BLaER1 (cell line): ENCODE results near the gene E2F6.

ENCODE experiments used
- H3K27ac ChIP-seq: shearing (Covaris generic); formaldehyde crosslinking; 2 replicates; pipeline ENCODE4 v1.8.1; 2022
- H3K27me3 ChIP-seq: shearing (Covaris generic); formaldehyde crosslinking; 2 replicates; pipeline ENCODE4 v1.8.1; 2022
- H3K36me3 ChIP-seq: shearing (Covaris generic); formaldehyde crosslinking; 2 replicates; pipeline ENCODE4 v1.8.1; 2022
- H3K4me1 ChIP-seq: shearing (Covaris generic); formaldehyde crosslinking; 2 replicates; pipeline ENCODE4 v1.8.1; 2022
- H3K4me2 ChIP-seq: shearing (Covaris generic); formaldehyde crosslinking; 2 replicates; pipeline ENCODE4 v1.8.1; 2022
- H3K4me3 ChIP-seq: shearing (Covaris generic); formaldehyde crosslinking; 2 replicates; pipeline ENCODE4 v1.8.1; 2022
- H3K9ac ChIP-seq: shearing (Covaris generic); formaldehyde crosslinking; 2 replicates; pipeline ENCODE4 v1.8.1; 2022
- H3K9me3 ChIP-seq: shearing (Covaris generic); formaldehyde crosslinking; 2 replicates; pipeline ENCODE4 v1.8.1; 2022
- H4K20me1 ChIP-seq: shearing (Covaris generic); formaldehyde crosslinking; 2 replicates; pipeline ENCODE4 v1.8.1; 2022
- Cebpa-rat ChIP-seq: shearing (Covaris generic); IDR thresholded peaks from 2 replicates; pipeline ENCODE4 v1.8.1; 2022

The E2F6 gene

DNA sequence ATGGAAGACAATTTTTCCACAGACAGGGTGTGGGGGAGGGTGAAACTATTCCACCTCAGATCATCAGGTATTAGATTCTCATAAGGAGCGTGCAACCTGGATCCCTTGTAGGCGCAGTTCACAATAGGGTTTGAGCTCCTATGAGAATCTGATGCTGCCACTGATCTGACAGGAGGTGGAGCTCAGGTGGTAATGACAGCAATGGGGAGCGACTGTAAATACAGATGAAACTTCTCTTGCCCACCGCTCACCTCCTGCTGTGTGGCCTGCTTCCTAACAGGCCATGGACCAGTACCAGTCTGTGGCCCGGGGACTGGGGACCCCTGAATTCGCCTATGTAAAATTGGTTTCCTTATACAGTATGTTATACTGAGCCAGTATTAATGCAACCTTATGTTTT, 27.3 kb upstream of the E2F6 start:
- peaks cover 6% of the 10 kb centered on the region; the same call in 1 of the 2 replicates for H3K9me3 ChIP-seq
- no peaks in the 10 kb centered on the region for H3K36me3 ChIP-seq
- no peaks in the 10 kb centered on the region for H3K4me1 ChIP-seq
- no peak for TF ChIP-seq Cebpa-rat
- no peak overlapping the region for H3K27ac ChIP-seq
- no peak overlapping the region for H3K4me2 ChIP-seq
- H3K27me3 ChIP-seq, result no peaks in the 10 kb centered on the region
- no peak overlapping the region for H3K4me3 ChIP-seq
- no peaks in the 10 kb centered on the region for H4K20me1 ChIP-seq
- H3K9ac ChIP-seq, result no peak overlapping the region

DNA sequence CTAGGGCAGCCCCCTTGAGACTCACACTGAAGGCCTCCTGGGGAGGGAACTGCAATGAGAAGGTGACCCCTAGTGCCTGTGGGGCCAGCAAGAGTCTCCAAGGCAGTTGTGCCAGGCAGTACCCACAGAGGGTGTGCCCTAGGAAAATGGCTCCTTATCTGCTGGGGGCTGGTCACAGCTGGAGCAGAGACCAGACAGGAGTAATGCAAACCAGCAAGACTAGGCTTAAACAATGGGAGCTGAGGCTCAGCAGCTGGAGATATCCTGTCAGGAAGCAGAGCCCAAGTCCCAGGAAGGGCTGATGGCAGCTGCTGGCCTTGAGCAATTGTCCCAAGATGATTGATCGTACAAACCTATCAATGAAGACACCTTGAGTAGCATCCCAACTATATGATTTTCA, 26.8 kb upstream of the E2F6 start:
- H4K20me1 ChIP-seq, result no peaks in the 10 kb centered on the region
- peaks cover 6% of the 10 kb centered on the region; the same call in 1 of the 2 replicates for H3K9me3 ChIP-seq
- H3K36me3 ChIP-seq, result no peaks in the 10 kb centered on the region
- no peaks in the 10 kb centered on the region for H3K4me1 ChIP-seq
- no peaks in the 10 kb centered on the region for H3K27me3 ChIP-seq
- no peak overlapping the region for H3K4me3 ChIP-seq
- no peak overlapping the region for H3K27ac ChIP-seq
- no peak overlapping the region for H3K9ac ChIP-seq
- no peak overlapping the region for H3K4me2 ChIP-seq
- no peak for TF ChIP-seq Cebpa-rat

DNA sequence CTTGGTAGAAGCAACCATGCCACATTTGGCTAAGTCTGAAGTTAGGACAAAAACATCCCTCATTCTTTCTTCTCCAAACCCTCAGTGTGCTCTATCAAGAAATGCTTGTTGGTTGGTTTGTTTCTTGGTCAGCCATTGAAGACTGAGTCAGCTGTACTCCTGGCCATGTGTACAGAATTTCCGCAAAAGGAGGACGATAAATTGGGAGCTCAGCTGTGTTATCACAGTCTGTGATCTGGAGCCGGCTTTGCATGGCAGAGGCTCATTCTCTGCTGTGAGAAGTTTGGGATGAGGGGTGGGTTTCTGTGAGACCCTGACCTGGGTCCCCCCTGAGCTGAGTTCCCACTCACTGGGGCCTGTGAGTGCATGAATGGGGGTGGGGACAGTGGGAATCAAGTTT, 26.3 kb upstream of the E2F6 start:
- H3K36me3 ChIP-seq, result no peaks in the 10 kb centered on the region
- no peak overlapping the region for H3K27ac ChIP-seq
- H3K9ac ChIP-seq, result no peak overlapping the region
- no peak overlapping the region for H3K4me2 ChIP-seq
- no peak overlapping the region for H3K4me3 ChIP-seq
- H3K9me3 ChIP-seq, result peaks cover 6% of the 10 kb centered on the region; the same call in 1 of the 2 replicates
- H3K4me1 ChIP-seq, result no peaks in the 10 kb centered on the region
- H3K27me3 ChIP-seq, result no peaks in the 10 kb centered on the region
- H4K20me1 ChIP-seq, result no peaks in the 10 kb centered on the region
- no peak for TF ChIP-seq Cebpa-rat

DNA sequence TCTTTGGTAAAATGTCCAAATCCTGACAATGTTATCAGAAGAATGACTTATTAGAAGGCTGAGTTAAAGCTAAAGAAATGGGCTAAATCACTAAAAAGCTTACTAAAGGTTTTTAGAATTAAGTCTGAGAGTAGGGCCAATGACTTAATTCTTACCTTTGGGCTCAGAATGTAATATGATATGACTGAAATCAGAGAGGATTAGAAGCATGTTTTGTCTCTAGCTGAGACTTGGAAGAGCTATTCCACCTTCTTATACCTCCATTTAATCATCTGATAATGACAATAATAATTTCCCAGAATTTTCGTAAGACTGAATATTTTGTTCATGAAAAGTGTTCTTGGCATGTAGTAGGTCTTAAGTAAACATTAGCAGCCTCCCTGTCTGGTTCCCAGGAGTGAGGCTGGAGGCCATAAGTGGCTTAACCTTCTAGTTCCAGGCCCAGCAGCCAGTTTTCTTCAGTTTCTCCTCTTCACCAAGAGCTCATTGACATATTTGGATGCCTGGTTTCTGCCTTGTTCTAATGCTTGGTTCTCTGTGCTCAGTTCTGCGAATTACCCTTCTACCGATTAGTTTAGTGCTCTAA, 25.5 kb upstream of the E2F6 start:
- Histone ChIP-seq H4K20me1 (no peaks in the 10 kb centered on the region), H3K9me3 (peaks cover 6% of the 10 kb centered on the region; the same call in 1 of the 2 replicates), H3K4me3 (no peak overlapping the region), H3K27ac (no peak overlapping the region), H3K4me1 (no peaks in the 10 kb centered on the region), H3K9ac (no peak overlapping the region), H3K4me2 (no peak overlapping the region), H3K27me3 (no peaks in the 10 kb centered on the region), H3K36me3 (no peaks in the 10 kb centered on the region)
- no peak for TF ChIP-seq Cebpa-rat

DNA sequence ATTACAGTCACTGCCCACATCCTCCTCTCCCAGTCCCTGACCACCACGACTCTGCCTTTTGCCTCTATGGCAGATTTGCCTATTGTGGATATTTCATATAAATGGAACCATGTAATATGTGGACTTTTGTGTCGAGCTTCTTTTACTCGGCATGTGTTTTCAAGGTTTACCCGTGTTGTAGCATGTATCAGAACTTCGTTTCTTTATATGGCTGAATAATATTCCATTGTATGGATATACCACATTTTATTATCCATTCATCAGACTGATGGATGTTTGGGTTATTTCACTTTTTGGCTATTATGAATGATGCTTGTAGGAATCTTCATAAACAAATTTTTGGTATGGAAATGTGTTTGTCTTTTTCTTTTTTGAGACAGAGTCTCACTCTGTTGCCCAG, 24.2 kb upstream of the E2F6 start:
- no peaks in the 10 kb centered on the region for H3K4me1 ChIP-seq
- no peaks in the 10 kb centered on the region for H4K20me1 ChIP-seq
- H3K27ac ChIP-seq, result no peak overlapping the region
- H3K27me3 ChIP-seq, result no peaks in the 10 kb centered on the region
- peaks cover 6% of the 10 kb centered on the region; the same call in 1 of the 2 replicates for H3K9me3 ChIP-seq
- H3K4me2 ChIP-seq, result no peak overlapping the region
- no peak for TF ChIP-seq Cebpa-rat
- no peak overlapping the region for H3K4me3 ChIP-seq
- H3K9ac ChIP-seq, result no peak overlapping the region
- no peaks in the 10 kb centered on the region for H3K36me3 ChIP-seq

DNA sequence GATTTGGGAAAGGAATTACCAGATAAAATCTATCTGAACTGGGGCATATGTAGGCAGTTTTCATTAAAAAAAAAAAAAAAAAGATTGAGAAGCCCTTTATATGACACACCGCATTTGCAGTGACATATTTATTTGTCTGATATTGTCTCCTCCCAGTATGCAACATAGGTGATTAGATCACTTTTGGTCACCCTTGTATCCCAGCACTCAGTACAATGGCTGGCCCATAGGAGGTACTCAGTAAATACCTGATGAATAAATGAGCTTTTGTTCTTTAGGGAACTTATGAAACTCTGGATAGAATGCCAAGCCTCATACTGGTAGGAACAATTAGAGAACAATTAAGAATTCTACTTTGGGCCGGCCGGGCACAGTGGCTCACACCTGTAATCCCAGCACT, 22.8 kb upstream of the E2F6 start:
- Histone ChIP-seq H3K27me3 (no peaks in the 10 kb centered on the region), H3K4me3 (no peak overlapping the region), H3K4me1 (no peaks in the 10 kb centered on the region), H3K9me3 (peaks cover 6% of the 10 kb centered on the region; the same call in 1 of the 2 replicates), H3K36me3 (no peaks in the 10 kb centered on the region), H3K27ac (no peak overlapping the region), H4K20me1 (no peaks in the 10 kb centered on the region), H3K4me2 (no peak overlapping the region), H3K9ac (no peak overlapping the region)
- no peak for TF ChIP-seq Cebpa-rat

DNA sequence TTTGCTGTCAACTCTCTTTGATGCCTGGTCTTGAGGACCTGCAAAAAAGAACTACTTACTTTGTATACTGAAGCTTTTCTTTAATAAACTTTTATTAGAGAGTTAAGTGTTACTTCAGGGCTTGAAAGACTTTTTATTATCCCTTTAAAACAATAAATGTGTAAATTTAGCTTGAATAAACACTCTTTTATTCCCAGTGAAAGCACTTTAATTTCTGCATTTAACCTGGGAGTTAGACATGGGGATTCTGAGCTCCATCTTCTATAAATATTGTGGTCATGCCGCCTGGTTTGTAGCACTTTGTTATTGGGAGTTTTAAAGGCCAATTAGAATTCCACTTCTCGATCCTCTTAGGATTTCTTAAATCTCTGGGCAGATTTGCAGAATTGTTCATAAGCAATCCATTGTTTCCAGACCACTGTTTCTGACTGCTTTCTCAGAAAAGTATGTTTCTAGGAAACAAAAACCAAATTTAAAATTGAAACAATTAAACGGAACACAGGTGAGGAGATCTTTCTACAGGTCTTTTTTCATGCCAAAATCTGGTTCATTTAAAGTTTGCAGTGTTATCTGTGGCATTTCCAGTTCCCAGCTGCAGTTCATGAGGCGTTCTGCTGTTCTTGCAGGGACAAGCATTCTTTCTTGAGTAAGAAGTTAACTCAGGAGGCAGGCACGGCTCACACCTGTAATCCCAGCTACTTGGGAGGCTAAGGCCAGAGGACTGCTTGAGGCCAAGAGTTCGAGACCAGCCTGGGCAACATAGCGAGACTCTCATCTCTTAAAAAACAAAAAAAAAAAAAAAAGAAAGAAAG, 18.1 kb upstream of the E2F6 start:
- Histone ChIP-seq H3K27me3 (peaks cover 15% of the 10 kb centered on the region; the same call in 1 of the 2 replicates), H3K4me2 (no peak overlapping the region), H3K27ac (no peak overlapping the region), H4K20me1 (no peaks in the 10 kb centered on the region), H3K4me1 (no peaks in the 10 kb centered on the region), H3K4me3 (no peak overlapping the region), H3K9me3 (peaks cover 11% of the 10 kb centered on the region), H3K36me3 (no peaks in the 10 kb centered on the region), H3K9ac (no peak overlapping the region)
- no peak for TF ChIP-seq Cebpa-rat

- Histone ChIP-seq H3K4me2 (no peak overlapping the region), H3K4me3 (no peak overlapping the region), H3K27ac (no peak overlapping the region)
Measured at GRCh38 chr2:11482473-11483035, 16.6 kb upstream of the E2F6 start.

DNA sequence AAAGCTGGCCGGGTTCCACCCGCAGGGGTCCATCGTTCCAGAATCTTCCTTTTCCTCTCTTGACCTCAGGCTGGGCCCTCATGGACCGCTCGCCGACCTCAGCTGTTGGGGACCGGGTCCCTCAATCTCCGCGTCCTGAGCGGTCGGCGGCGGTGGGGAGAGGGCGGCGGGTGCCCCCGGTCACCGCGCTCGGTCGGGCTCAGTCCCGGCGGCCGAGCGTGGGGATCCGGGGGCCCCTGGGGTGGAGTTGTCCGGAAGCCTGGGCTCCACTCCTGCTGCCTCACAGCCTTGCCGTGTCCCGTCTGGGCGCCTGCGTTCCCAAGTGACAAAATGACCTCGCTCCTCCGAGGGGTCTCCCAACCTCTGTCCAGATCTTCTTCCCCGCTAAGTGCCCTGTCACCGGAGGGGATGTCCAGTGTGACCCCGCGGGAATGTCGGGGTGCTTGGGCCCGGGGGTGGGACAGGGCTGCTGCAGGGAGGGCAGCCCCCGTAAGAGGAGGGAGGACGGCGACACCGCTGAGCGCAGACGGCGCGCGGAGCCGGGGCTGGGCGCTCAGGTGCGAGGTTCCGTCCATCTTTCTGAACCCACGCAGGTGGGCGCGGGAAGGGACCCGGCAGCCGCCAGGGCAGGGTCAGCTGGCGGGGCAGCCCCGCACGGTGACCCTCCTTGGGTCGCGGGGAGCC, 16.0 kb upstream of the E2F6 start:
- no peaks in the 10 kb centered on the region for H3K4me1 ChIP-seq
- no peak overlapping the region for H3K4me3 ChIP-seq
- no peak overlapping the region for H3K9ac ChIP-seq
- no peak overlapping the region for H3K27ac ChIP-seq
- peaks cover 15% of the 10 kb centered on the region; the same call in 1 of the 2 replicates for H3K27me3 ChIP-seq
- no peaks in the 10 kb centered on the region for H4K20me1 ChIP-seq
- no peak overlapping the region for H3K4me2 ChIP-seq
- H3K9me3 ChIP-seq, result peaks cover 11% of the 10 kb centered on the region
- TF ChIP-seq Cebpa-rat, result no peak
- H3K36me3 ChIP-seq, result no peaks in the 10 kb centered on the region

More at GRCh38 chr2:11482473-11483035, 16.6 kb upstream of the E2F6 start:
- Histone ChIP-seq H3K9me3 (peaks cover 11% of the 10 kb centered on the region), H3K9ac (no peak overlapping the region), H3K4me1 (no peaks in the 10 kb centered on the region), H3K27me3 (peaks cover 15% of the 10 kb centered on the region; the same call in 1 of the 2 replicates), H3K36me3 (no peaks in the 10 kb centered on the region), H4K20me1 (no peaks in the 10 kb centered on the region)
- no peak for TF ChIP-seq Cebpa-rat
